ENCODE data around the gene DCAF5.

The DCAF5 gene

GRCh38 chr14:69137416-69137815 is 15.5 kb downstream of the DCAF5 start:
- no peak for TF ChIP-seq JUND (IDR thresholded peaks at IDR 0.05; ENCODE audit: low read depth)
- in situ Hi-C loops (cut with HindIII; ENCODE audit: low pct_unique_long_range_greater_than_20kb, low sequenced_read_pairs): no loop called here
- DNase-seq (ENCODE audit: low read depth in 1 of 2, low spot score in 1 of 2): no peak

GRCh38 chr14:69135133-69135532 is 17.8 kb downstream of the DCAF5 start:
- in situ Hi-C loops (cut with HindIII; ENCODE audit: low pct_unique_long_range_greater_than_20kb, low sequenced_read_pairs): no loop called here
- DNase-seq (ENCODE audit: low read depth in 1 of 2, low spot score in 1 of 2): no peak
- no peak for TF ChIP-seq JUND (IDR thresholded peaks at IDR 0.05; ENCODE audit: low read depth)

- TF ChIP-seq JUND (IDR thresholded peaks at IDR 0.05; ENCODE audit: low read depth): no peak
- in situ Hi-C loops (cut with HindIII; ENCODE audit: low pct_unique_long_range_greater_than_20kb, low sequenced_read_pairs): no loop called here
- no peak for DNase-seq (ENCODE audit: low read depth in 1 of 2, low spot score in 1 of 2)
Measured at GRCh38 chr14:69133206-69134125, 19.5 kb downstream of the DCAF5 start.

GRCh38 chr14:69132513-69133181 is 20.3 kb downstream of the DCAF5 start:
- in situ Hi-C loops (cut with HindIII; ENCODE audit: low pct_unique_long_range_greater_than_20kb, low sequenced_read_pairs): no loop called here
- no peak for TF ChIP-seq JUND (IDR thresholded peaks at IDR 0.05; ENCODE audit: low read depth)
- no peak for DNase-seq (ENCODE audit: low read depth in 1 of 2, low spot score in 1 of 2)

- no peak for DNase-seq (ENCODE audit: low read depth in 1 of 2, low spot score in 1 of 2)
- TF ChIP-seq JUND (IDR thresholded peaks at IDR 0.05; ENCODE audit: low read depth): no peak
- in situ Hi-C loops (cut with HindIII; ENCODE audit: low pct_unique_long_range_greater_than_20kb, low sequenced_read_pairs): no loop called here
Measured at GRCh38 chr14:69131176-69131575, 21.7 kb downstream of the DCAF5 start.

- in situ Hi-C loops (cut with HindIII; ENCODE audit: low pct_unique_long_range_greater_than_20kb, low sequenced_read_pairs): no loop called here
- no peak for TF ChIP-seq JUND (IDR thresholded peaks at IDR 0.05; ENCODE audit: low read depth)
- DNase-seq (ENCODE audit: low read depth in 1 of 2, low spot score in 1 of 2): peak; percentile 64 to 89
Measured at GRCh38 chr14:69129264-69129880, 23.5 kb downstream of the DCAF5 start.

- no peak for TF ChIP-seq JUND (IDR thresholded peaks at IDR 0.05; ENCODE audit: low read depth)
- in situ Hi-C loops (cut with HindIII; ENCODE audit: low pct_unique_long_range_greater_than_20kb, low sequenced_read_pairs): no loop called here
- no peak for DNase-seq (ENCODE audit: low read depth in 1 of 2, low spot score in 1 of 2)
Measured at GRCh38 chr14:69118305-69118704, 34.6 kb downstream of the DCAF5 start.

- no peak for DNase-seq (ENCODE audit: low read depth in 1 of 2, low spot score in 1 of 2)
- in situ Hi-C loops (cut with HindIII; ENCODE audit: low pct_unique_long_range_greater_than_20kb, low sequenced_read_pairs): no loop called here
- TF ChIP-seq JUND (IDR thresholded peaks at IDR 0.05; ENCODE audit: low read depth): no peak
Measured at GRCh38 chr14:69117020-69117767, 35.7 kb downstream of the DCAF5 start.

GRCh38 chr14:69115407-69116185 is 37.3 kb downstream of the DCAF5 start:
- in situ Hi-C loops (cut with HindIII; ENCODE audit: low pct_unique_long_range_greater_than_20kb, low sequenced_read_pairs): no loop called here
- no peak for DNase-seq (ENCODE audit: low read depth in 1 of 2, low spot score in 1 of 2)
- no peak for TF ChIP-seq JUND (IDR thresholded peaks at IDR 0.05; ENCODE audit: low read depth)

GRCh38 chr14:69114763-69115162 is 38.2 kb downstream of the DCAF5 start:
- in situ Hi-C loops (cut with HindIII; ENCODE audit: low pct_unique_long_range_greater_than_20kb, low sequenced_read_pairs): no loop called here
- no peak for TF ChIP-seq JUND (IDR thresholded peaks at IDR 0.05; ENCODE audit: low read depth)
- DNase-seq (ENCODE audit: low read depth in 1 of 2, low spot score in 1 of 2): no peak

GRCh38 chr14:69108358-69108757 is 44.6 kb downstream of the DCAF5 start:
- DNase-seq (ENCODE audit: low read depth in 1 of 2, low spot score in 1 of 2): no peak
- in situ Hi-C loops (cut with HindIII; ENCODE audit: low pct_unique_long_range_greater_than_20kb, low sequenced_read_pairs): no loop called here

More at GRCh38 chr14:69108358-69108757, 44.6 kb downstream of the DCAF5 start:
- no peak for TF ChIP-seq JUND (IDR thresholded peaks at IDR 0.05; ENCODE audit: low read depth)
